ENCODE data around the gene E4F1.

Gene E4F1

GRCh38 chr16:2275476-2276367, 52.3 kb downstream of the E4F1 start:
- DNase-seq (ENCODE audit: low spot score): no peak

- no peak for DNase-seq (ENCODE audit: low spot score)
These were observed 53.2 kb downstream of the E4F1 start for GRCh38 chr16:2276368-2277195.

- DNase-seq (ENCODE audit: low spot score): no peak
These were observed 54.3 kb downstream of the E4F1 start for GRCh38 chr16:2277466-2278271.

GRCh38 chr16:2278272-2278608, 54.8 kb downstream of the E4F1 start:
- DNase-seq (ENCODE audit: low spot score): no peak

- no peak for DNase-seq (ENCODE audit: low spot score)
These were observed 55.8 kb downstream of the E4F1 start for GRCh38 chr16:2278956-2279800.

GRCh38 chr16:2280461-2280860, 57.1 kb downstream of the E4F1 start:
- no peak for DNase-seq (ENCODE audit: low spot score)

- DNase-seq (ENCODE audit: low spot score): no peak
These were observed 57.7 kb downstream of the E4F1 start for GRCh38 chr16:2280981-2281542.

- no peak for DNase-seq (ENCODE audit: low spot score)
These were observed 58.9 kb downstream of the E4F1 start for GRCh38 chr16:2282262-2282661.

GRCh38 chr16:2282866-2283555, 59.6 kb downstream of the E4F1 start:
- DNase-seq (ENCODE audit: low spot score): no peak

GRCh38 chr16:2284001-2284770, 60.8 kb downstream of the E4F1 start:
- no peak for DNase-seq (ENCODE audit: low spot score)

- DNase-seq (ENCODE audit: low spot score): no peak
These were observed 61.6 kb downstream of the E4F1 start for GRCh38 chr16:2284797-2285576.

All from COLO829 (cell line).